H9 (cell line): ENCODE data around the gene RBFOX2. TPM values are rescaled to one million over a fixed set of nuclear protein-coding genes. Genes with fewer than 3 reads are reported as not detected.

ENCODE experiments used
- DNase-seq: peaks from one replicate; pipeline ENCODE4 v3.0.0-alpha.2; 2017
- H2AFZ ChIP-seq: one replicate; pipeline ENCODE4 v1.6.1; 2013; ENCODE audit warnings: mild to moderate bottlenecking, low read length, control low read depth, moderate library complexity
- H2AK5ac ChIP-seq: 2 replicates; pipeline ENCODE4 v1.6.1; 2013; ENCODE audit warnings: low read length, control low read depth, mixed read lengths; ENCODE audit not compliant: insufficient read length
- H2BK120ac ChIP-seq: one replicate; pipeline ENCODE4 v1.6.1; 2013; ENCODE audit warnings: low read depth, mild to moderate bottlenecking, low read length, control low read depth, inconsistent platforms; ENCODE audit not compliant: poor library complexity, severe bottlenecking
- H2BK12ac ChIP-seq: 2 replicates; pipeline ENCODE4 v1.6.1; 2013; ENCODE audit warnings: low read length, control low read depth, mixed read lengths, low read depth; ENCODE audit not compliant: insufficient read length
- H2BK15ac ChIP-seq: 2 replicates; pipeline ENCODE4 v1.6.1; 2013; ENCODE audit warnings: low read depth, low read length, control low read depth
- H2BK20ac ChIP-seq: one replicate; pipeline ENCODE4 v1.6.1; 2013; ENCODE audit warnings: low read depth, mild to moderate bottlenecking, low read length, control low read depth, inconsistent platforms; ENCODE audit not compliant: poor library complexity, severe bottlenecking
- H2BK5ac ChIP-seq: 2 replicates; pipeline ENCODE4 v1.6.1; 2013; ENCODE audit warnings: low read length, control low read depth, mixed read lengths; ENCODE audit not compliant: insufficient read length
- H3K14ac ChIP-seq: 2 replicates; pipeline ENCODE4 v1.6.1; 2013; ENCODE audit warnings: low read length, control low read depth; ENCODE audit not compliant: insufficient read depth
- H3K18ac ChIP-seq: 2 replicates; pipeline ENCODE4 v1.6.1; 2013; ENCODE audit warnings: low read depth, mild to moderate bottlenecking, mixed read lengths, low read length, control low read depth; ENCODE audit not compliant: insufficient read length
- H3K23ac ChIP-seq: 2 replicates; pipeline ENCODE4 v1.6.1; 2013; ENCODE audit warnings: low read length, control low read depth, mixed read lengths, low read depth; ENCODE audit not compliant: insufficient read length
- H3K23me2 ChIP-seq: 2 replicates; pipeline ENCODE4 v1.6.1; 2013; ENCODE audit warnings: low read depth, mild to moderate bottlenecking, mixed read lengths, low read length, control low read depth; ENCODE audit not compliant: insufficient read length, poor library complexity, severe bottlenecking
- H3K27ac ChIP-seq: 2 replicates; pipeline ENCODE4 v1.5.1; 2013; ENCODE audit warnings: low read length, control low read depth, mixed read lengths, low read depth; ENCODE audit not compliant: insufficient read length
- H3K27me3 ChIP-seq: 2 replicates; pipeline ENCODE4 v1.6.1; 2013; ENCODE audit warnings: low read length, control low read depth, inconsistent platforms; ENCODE audit not compliant: insufficient read depth
- H3K4ac ChIP-seq: 2 replicates; pipeline ENCODE4 v1.6.1; 2013; ENCODE audit warnings: low read depth, mild to moderate bottlenecking, control low read depth, inconsistent platforms, low read length, moderate library complexity
- H3K4me1 ChIP-seq: 2 replicates; pipeline ENCODE4 v1.6.1; 2013; ENCODE audit warnings: low read length, control low read depth, inconsistent platforms; ENCODE audit not compliant: insufficient read depth
- H3K4me2 ChIP-seq: 2 replicates; pipeline ENCODE4 v1.6.1; 2013; ENCODE audit warnings: low read length, control low read depth, mixed read lengths; ENCODE audit not compliant: insufficient read length, insufficient read depth
- H3K56ac ChIP-seq: 2 replicates; pipeline ENCODE4 v1.6.1; 2013; ENCODE audit warnings: low read depth, mild to moderate bottlenecking, mixed read lengths, low read length, control low read depth; ENCODE audit not compliant: insufficient read length
- H3K79me1 ChIP-seq: 2 replicates; pipeline ENCODE4 v1.6.1; 2013; ENCODE audit warnings: low read depth, mild to moderate bottlenecking, moderate library complexity, low read length, control low read depth, inconsistent platforms; ENCODE audit not compliant: insufficient read depth, poor library complexity, severe bottlenecking
- H3K79me2 ChIP-seq: 2 replicates; pipeline ENCODE4 v1.6.1; 2013; ENCODE audit warnings: low read length, control low read depth, inconsistent platforms; ENCODE audit not compliant: insufficient read depth
- H3K9ac ChIP-seq: 2 replicates; pipeline ENCODE4 v1.6.1; 2013; ENCODE audit warnings: low read length, control low read depth, mixed read lengths; ENCODE audit not compliant: insufficient read length; ENCODE audit errors: extremely low read depth
- H3K9me3 ChIP-seq: one replicate; pipeline ENCODE4 v1.6.1; 2013; ENCODE audit warnings: low read depth, low read length, inconsistent platforms; ENCODE audit not compliant: control insufficient read depth
- H3T11ph ChIP-seq: one replicate; pipeline ENCODE4 v1.6.1; 2013; ENCODE audit warnings: mild to moderate bottlenecking, low read length, control low read depth, inconsistent platforms
- H4K20me1 ChIP-seq: one replicate; pipeline ENCODE4 v1.6.1; 2013; ENCODE audit not compliant: control insufficient read depth, insufficient read length, insufficient read depth
- H4K5ac ChIP-seq: 2 replicates; pipeline ENCODE4 v1.6.1; 2013; ENCODE audit warnings: low read depth, mild to moderate bottlenecking, mixed read lengths, low read length, control low read depth; ENCODE audit not compliant: insufficient read length
- H4K8ac ChIP-seq: replicated peaks from 2 replicates; pipeline ENCODE4 v1.6.1; 2013; ENCODE audit warnings: low read length, control low read depth, mixed read lengths, low read depth; ENCODE audit not compliant: insufficient read length
- H4K91ac ChIP-seq: 2 replicates; pipeline ENCODE4 v1.6.1; 2013; ENCODE audit warnings: low read depth, mild to moderate bottlenecking, moderate library complexity, mixed read lengths, low read length, control low read depth; ENCODE audit not compliant: insufficient read length
- H3K27ac Mint-ChIP-seq, 3 experiments: 2 replicates in 2 of 3; 3 replicates in 1 of 3; pipeline ENCODE4 v1.8.0; 2020 to 2021; ENCODE audit warnings: mixed read lengths in 3 of 3, mild to moderate bottlenecking in 1 of 3, moderate library complexity in 1 of 3
- H3K27me3 Mint-ChIP-seq: 2 replicates; pipeline ENCODE4 v1.8.0; 2021; ENCODE audit warnings: low read depth, mild to moderate bottlenecking, moderate library complexity, mixed read lengths
- H3K36me3 Mint-ChIP-seq, 3 experiments: 2 replicates in 2 of 3; 3 replicates in 1 of 3; pipeline ENCODE4 v1.8.0; 2020 to 2021; ENCODE audit warnings: low read depth in 3 of 3, mixed read lengths in 3 of 3; ENCODE audit not compliant: insufficient read depth in 1 of 3
- H3K4me1 Mint-ChIP-seq, 2 experiments: 2 replicates each; pipeline ENCODE4 v1.8.0; 2020; ENCODE audit warnings: mixed read lengths in 2 of 2
- H3K4me3 Mint-ChIP-seq, 2 experiments: 2 replicates in 1 of 2; 3 replicates in 1 of 2; pipeline ENCODE4 v1.8.0; 2020 to 2021; ENCODE audit warnings: mild to moderate bottlenecking in 2 of 2, mixed read lengths in 2 of 2, moderate library complexity in 1 of 2
- H3K9me3 Mint-ChIP-seq, 2 experiments: 2 replicates in 1 of 2; 3 replicates in 1 of 2; pipeline ENCODE4 v1.8.0; 2020; ENCODE audit warnings: mild to moderate bottlenecking in 2 of 2, mixed read lengths in 2 of 2, moderate library complexity in 1 of 2
- WGBS: extraction: QIAGEN DNeasy Blood & Tissue Kit; methylation state at CpG from one replicate; pipeline ENCODE4 v1.1.7; 2013; ENCODE audit warnings: missing lambda C conversion rate, low lambda C conversion rate, mixed read lengths; ENCODE audit not compliant: insufficient read length; ENCODE audit errors: extremely low coverage; 5-methylcytosine and 5-hydroxymethylcytosine counted together
- total RNA-seq: library from RNA; stranded (reverse); gene quantifications from 2 replicates; pipeline ENCODE4 v1.2.1, GENCODE V29; 2021
- TF ChIP-seq, protein P1 (sequence below): fragments of 200-600 bp; sonication (generic); conservative IDR thresholded peaks from 3 replicates; pipeline ENCODE4 v1.8.0; 2021; ENCODE audit warnings: antibody characterized with exemption, mild to moderate bottlenecking

RBFOX2 gene
- total RNA-seq, 1 experiment from 2014 or later: 84.7 TPM

DNA sequence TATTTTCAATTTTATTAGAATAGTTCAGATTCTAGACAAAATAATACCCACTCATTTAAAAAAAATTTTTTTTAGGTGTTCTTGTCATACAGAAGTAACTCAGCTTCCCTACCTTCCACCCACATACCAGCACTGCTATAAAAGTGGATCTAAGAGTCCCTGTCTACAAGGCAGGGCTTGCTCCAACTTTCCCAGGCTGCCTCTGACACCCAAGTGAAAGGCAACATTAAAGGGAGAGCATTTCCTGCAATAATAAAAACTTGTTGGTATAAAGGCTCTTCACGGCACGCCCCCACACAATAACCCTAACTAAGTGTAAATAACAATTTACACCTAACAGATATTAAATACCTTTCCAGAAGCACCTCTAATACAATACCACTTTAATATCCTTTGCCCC, 183.7 kb downstream of the RBFOX2 start:
- WGBS: no CpG with 5 or more reads among the region's 2 CpGs
- Histone ChIP-seq H2BK5ac (no peak overlapping the region), H3K4me1 (no peaks in the 10 kb centered on the region; the same call in 1 of the 2 replicates), H3T11ph (no peak overlapping the region), H4K5ac (no peak overlapping the region), H2BK20ac (no peak overlapping the region), H3K56ac (no peak overlapping the region), H3K27me3 (no peaks in the 10 kb centered on the region), H3K79me1 (peaks cover 3% of the 10 kb centered on the region), H4K91ac (no peak overlapping the region), H3K9ac (no peak overlapping the region), H3K27ac (no peak overlapping the region), H3K14ac (no peak overlapping the region), H2BK15ac (no peak overlapping the region), H2AFZ (no peak overlapping the region), H3K79me2 (no peaks in the 10 kb centered on the region; the same call in 1 of the 2 replicates), H3K23ac (no peak overlapping the region), H3K9me3 (no peaks in the 10 kb centered on the region), H3K23me2 (peaks cover 1% of the 10 kb centered on the region), H2AK5ac (no peak overlapping the region), H2BK120ac (no peak overlapping the region), H3K4me2 (no peak overlapping the region), H2BK12ac (no peak overlapping the region), H4K8ac (no peak overlapping the region), H4K20me1 (no peaks in the 10 kb centered on the region), H3K4ac (no peak overlapping the region), H3K18ac (no peak overlapping the region)
- H3K27ac Mint-ChIP-seq: no peak overlapping the region
- H3K9me3 Mint-ChIP-seq: no peaks in the 10 kb centered on the region
- DNase-seq: no peak
- peaks cover 19 to 27% of the 10 kb centered on the region in 2 experiments for H3K4me1 Mint-ChIP-seq
- TF ChIP-seq, protein P1, sequence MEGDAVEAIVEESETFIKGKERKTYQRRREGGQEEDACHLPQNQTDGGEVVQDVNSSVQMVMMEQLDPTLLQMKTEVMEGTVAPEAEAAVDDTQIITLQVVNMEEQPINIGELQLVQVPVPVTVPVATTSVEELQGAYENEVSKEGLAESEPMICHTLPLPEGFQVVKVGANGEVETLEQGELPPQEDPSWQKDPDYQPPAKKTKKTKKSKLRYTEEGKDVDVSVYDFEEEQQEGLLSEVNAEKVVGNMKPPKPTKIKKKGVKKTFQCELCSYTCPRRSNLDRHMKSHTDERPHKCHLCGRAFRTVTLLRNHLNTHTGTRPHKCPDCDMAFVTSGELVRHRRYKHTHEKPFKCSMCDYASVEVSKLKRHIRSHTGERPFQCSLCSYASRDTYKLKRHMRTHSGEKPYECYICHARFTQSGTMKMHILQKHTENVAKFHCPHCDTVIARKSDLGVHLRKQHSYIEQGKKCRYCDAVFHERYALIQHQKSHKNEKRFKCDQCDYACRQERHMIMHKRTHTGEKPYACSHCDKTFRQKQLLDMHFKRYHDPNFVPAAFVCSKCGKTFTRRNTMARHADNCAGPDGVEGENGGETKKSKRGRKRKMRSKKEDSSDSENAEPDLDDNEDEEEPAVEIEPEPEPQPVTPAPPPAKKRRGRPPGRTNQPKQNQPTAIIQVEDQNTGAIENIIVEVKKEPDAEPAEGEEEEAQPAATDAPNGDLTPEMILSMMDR: no peak
- no peaks in the 10 kb centered on the region for H3K27me3 Mint-ChIP-seq
- no peak overlapping the region for H3K4me3 Mint-ChIP-seq
- no peaks in the 10 kb centered on the region for H3K36me3 Mint-ChIP-seq
